ENCODE results near the gene GABRB1. TPM values are rescaled to one million over a fixed set of nuclear protein-coding genes. Genes with fewer than 3 reads are reported as not detected.

The GABRB1 gene
- total RNA-seq, 4 donors from 2014 or later: 0.24 TPM; not detected in 3

DNA sequence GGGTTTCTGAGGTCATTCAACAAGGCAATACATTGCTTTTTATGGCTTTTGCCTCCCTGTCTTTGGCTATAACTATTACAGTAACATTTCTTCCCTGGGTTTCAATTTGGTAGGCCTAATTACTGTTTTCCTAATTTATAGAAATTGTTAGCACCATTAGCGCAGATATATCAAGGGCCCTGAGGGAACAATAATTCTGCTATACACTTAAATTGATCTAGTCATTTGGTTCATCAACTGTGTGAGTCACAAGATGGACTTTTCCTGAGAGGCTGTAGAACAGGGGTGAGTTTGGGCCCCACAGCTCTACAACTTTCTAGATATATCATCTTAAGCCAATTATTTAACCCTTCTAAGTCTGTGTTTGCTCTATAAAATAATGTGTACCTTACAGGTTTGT, 324.2 kb downstream of the GABRB1 start:
- 95 to 100% methylated on average over 1 of the region's 1 CpG for whole genome bisulfite sequencing, 2 donors
- H3K9me3 ChIP-seq: no peaks in the 10 kb centered on the region
- no peak overlapping the region for H3K27ac ChIP-seq
- H3K36me3 ChIP-seq: no peaks in the 10 kb centered on the region
- TF ChIP-seq POLR2A (IDR thresholded peaks at IDR 0.05): no peak
- no peak for TF ChIP-seq CTCF (IDR thresholded peaks at IDR 0.05)
- DNase-seq: no peak
- intact Hi-C loops (cut with DNase I): no loop called here
- no peaks in the 10 kb centered on the region for H3K27me3 ChIP-seq
- H3K4me1 ChIP-seq: no peaks in the 10 kb centered on the region
- no peak overlapping the region for H3K4me3 ChIP-seq (replicated peaks in 1 of 3)

- no peak for TF ChIP-seq CTCF (IDR thresholded peaks at IDR 0.05)
- TF ChIP-seq POLR2A (IDR thresholded peaks at IDR 0.05): no peak
- intact Hi-C loops (cut with DNase I): no loop called here
- H3K27ac ChIP-seq: no peak overlapping the region
- DNase-seq: no peak
- no peaks in the 10 kb centered on the region for H3K9me3 ChIP-seq
- no peak overlapping the region for H3K4me3 ChIP-seq (replicated peaks in 1 of 3)
- no peaks in the 10 kb centered on the region for H3K27me3 ChIP-seq
- H3K4me1 ChIP-seq: no peaks in the 10 kb centered on the region
- 77 to 82% methylated on average over 4 of the region's 4 CpGs for WGBS, 2 donors
- H3K36me3 ChIP-seq: no peaks in the 10 kb centered on the region
Observed at GRCh38 chr4:47359891-47360290, 328.5 kb downstream of the GABRB1 start.

GRCh38 chr4:47367761-47368160, 336.4 kb downstream of the GABRB1 start:
- no peaks in the 10 kb centered on the region for H3K27me3 ChIP-seq
- no peak for DNase-seq
- no peaks in the 10 kb centered on the region for H3K9me3 ChIP-seq
- no peaks in the 10 kb centered on the region for H3K4me1 ChIP-seq
- intact Hi-C loops (cut with DNase I): no loop called here
- H3K27ac ChIP-seq: no peak overlapping the region
- H3K36me3 ChIP-seq: no peaks in the 10 kb centered on the region
- 75 to 79% methylated on average over 2 of the region's 2 CpGs for WGBS, 2 donors
- no peak for TF ChIP-seq POLR2A (IDR thresholded peaks at IDR 0.05)
- no peak for TF ChIP-seq CTCF (IDR thresholded peaks at IDR 0.05)
- no peak overlapping the region for H3K4me3 ChIP-seq (replicated peaks in 1 of 3)

- H3K36me3 ChIP-seq: no peaks in the 10 kb centered on the region
- WGBS, 2 donors: 83 to 85% methylated on average over 1 of the region's 1 CpG
- TF ChIP-seq POLR2A (IDR thresholded peaks at IDR 0.05) (no peak), CTCF (IDR thresholded peaks at IDR 0.05) (no peak)
- no peak for DNase-seq
- no peak overlapping the region for H3K4me3 ChIP-seq (replicated peaks in 1 of 3)
- H3K4me1 ChIP-seq: no peaks in the 10 kb centered on the region
- intact Hi-C loops (cut with DNase I): no loop called here
- H3K27me3 ChIP-seq: no peaks in the 10 kb centered on the region
- no peak overlapping the region for H3K27ac ChIP-seq
- H3K9me3 ChIP-seq: no peaks in the 10 kb centered on the region
Observed at GRCh38 chr4:47368211-47368610, 336.8 kb downstream of the GABRB1 start.

- WGBS, 2 donors: 68 to 74% methylated on average over 2 of the region's 2 CpGs
- Histone ChIP-seq H3K36me3 (no peaks in the 10 kb centered on the region), H3K27ac (no peak overlapping the region), H3K4me1 (no peaks in the 10 kb centered on the region), H3K9me3 (no peaks in the 10 kb centered on the region), H3K4me3 (replicated peaks in 1 of 3) (no peak overlapping the region), H3K27me3 (no peaks in the 10 kb centered on the region)
- no peak for DNase-seq
- no peak for TF ChIP-seq POLR2A (IDR thresholded peaks at IDR 0.05)
- no peak for TF ChIP-seq CTCF (IDR thresholded peaks at IDR 0.05)
- intact Hi-C loops (cut with DNase I): no loop called here
Observed at GRCh38 chr4:47372561-47372960, 341.2 kb downstream of the GABRB1 start.

Measured in thyroid gland (tissue), 4 donors.